ENCODE data around the gene DNAAF1. TPM values are rescaled to one million over a fixed set of nuclear protein-coding genes. Genes with fewer than 3 reads are reported as not detected.

DNAAF1 gene
- total and polyA plus RNA-seq, 2 experiments from 2014 or later = 0.42 TPM

GRCh38 chr16:84159800-84160199 lies 14.7 kb downstream of the DNAAF1 start (continued):
- no peak for TF ChIP-seq ZNF462 (CRISPR knock-in tag; IDR thresholded peaks at IDR 0.05)

GRCh38 chr16:84161037-84161436 lies 15.9 kb downstream of the DNAAF1 start:
- Histone ChIP-seq H3K4me1 (ENCODE audit: insufficient read depth) (no peaks in the 10 kb centered on the region), H3F3A (replicated peaks; ENCODE audit: low read depth) (no peaks in the 10 kb centered on the region), H3K79me2 (replicated peaks; ENCODE audit: insufficient read depth) (no peaks in the 10 kb centered on the region), H3K27ac (ENCODE audit: low read depth) (no peak overlapping the region), H2AFZ (no peak overlapping the region), H3K27me3 (ENCODE audit: insufficient read depth) (no peaks in the 10 kb centered on the region), H3K4me3 (no peak overlapping the region), H4K20me1 (replicated peaks; ENCODE audit: insufficient read depth) (no peaks in the 10 kb centered on the region), H3K36me3 (ENCODE audit: insufficient read depth) (no peaks in the 10 kb centered on the region), H3K4me2 (no peak overlapping the region), H3K9me2 (ENCODE audit: insufficient read depth) (no peaks in the 10 kb centered on the region)
- H3K4me1 Mint-ChIP-seq = peaks cover 2% of the 10 kb centered on the region; the same call in 1 of the 3 replicates
- H3K27me3 Mint-ChIP-seq (ENCODE audit: insufficient read depth, low read depth, poor library complexity) = peaks cover 2% of the 10 kb centered on the region
- no peaks in the 10 kb centered on the region for H3K9me3 Mint-ChIP-seq
- ATAC-seq (peak; percentile 30; the same call in 2 of the 3 replicates), DNase-seq (ENCODE audit: low spot score) (no peak)
- no peak overlapping the region for H3K4me3 Mint-ChIP-seq
- no peak overlapping the region for H3K27ac Mint-ChIP-seq
- no peaks in the 10 kb centered on the region; the same call in 2 of the 3 replicates for H3K36me3 Mint-ChIP-seq (ENCODE audit: low read depth)
- TF ChIP-seq JUNB (IDR thresholded peaks at IDR 0.05; ENCODE audit: unreplicated experiment) = no peak
- TF ChIP-seq ZNF462 (CRISPR knock-in tag; IDR thresholded peaks at IDR 0.05) = no peak
- TF ChIP-seq ZNF114 (CRISPR knock-in tag; IDR thresholded peaks at IDR 0.05) = no peak
- no peak for TF ChIP-seq EZH2 (IDR thresholded peaks at IDR 0.05; ENCODE audit: low read depth, unreplicated experiment)
- no peak for TF ChIP-seq POLR2AphosphoS5 (IDR thresholded peaks at IDR 0.05; ENCODE audit: low read depth)
- TF ChIP-seq ETS1 (IDR thresholded peaks at IDR 0.05) = no peak
- no peak for TF ChIP-seq ZNF331 (CRISPR knock-in tag; IDR thresholded peaks at IDR 0.05; ENCODE audit: low read depth)
- no peak for TF ChIP-seq STAT1 (IDR thresholded peaks at IDR 0.05; ENCODE audit: unreplicated experiment)
- TF ChIP-seq EZH2phosphoT487 (IDR thresholded peaks at IDR 0.05; ENCODE audit: unreplicated experiment) = no peak
